Esophagus squamous epithelium (tissue), 5 donors: ENCODE results near the gene PPFIA4. TPM values are rescaled to one million over a fixed set of nuclear protein-coding genes. Genes with fewer than 3 reads are reported as not detected.

Experiments
- DNase-seq: peaks from one replicate; lab custom pipeline; 2025; lab: John Stamatoyannopoulos, UW
- H3K27ac ChIP-seq, 4 donors: fragments of 200-600 bp; sonication (generic); one replicate each; pipeline ENCODE4 v1.5.1; 2016 to 2019; ENCODE audit warnings: mild to moderate bottlenecking in 1 of 4
- H3K27me3 ChIP-seq, 4 donors: fragments of 200-600 bp; sonication (generic); 1 replicate in 3 of 4; 2 replicates in 1 of 4; pipeline versions ENCODE4 v1.5.1 to v1.6.0; 2017 to 2021; ENCODE audit warnings: antibody characterized with exemption in 1 of 4
- H3K36me3 ChIP-seq, 3 donors: fragments of 200-600 bp; sonication (generic); one replicate each; pipeline ENCODE4 v1.5.1; 2016 to 2019
- H3K4me1 ChIP-seq, 3 donors: fragments of 200-600 bp; sonication (generic); one replicate each; pipeline ENCODE4 v1.5.1; 2017 to 2019
- H3K4me3 ChIP-seq, 4 donors: fragments of 200-600 bp; sonication (generic); 1 replicate in 3 of 4; 2 replicates in 1 of 4; pipeline ENCODE4 v1.5.1; 2016 to 2019; ENCODE audit warnings: mild to moderate bottlenecking in 2 of 4, moderate library complexity in 1 of 4
- H3K9me3 ChIP-seq, 3 donors: fragments of 200-600 bp; sonication (generic); one replicate each; pipeline ENCODE4 v1.5.1; 2016 to 2019
- CTCF ChIP-seq, 6 experiments: fragments of 450-650 bp in 4 of 6; fragments of 200-600 bp in 2 of 6; sonication (generic) in 2 of 6; IDR thresholded peaks; one replicate each; pipeline ENCODE4 v1.5.1; 2016 to 2019; ENCODE audit warnings: antibody characterized with exemption in 6 of 6, mild to moderate bottlenecking in 4 of 6, moderate library complexity in 4 of 6
- POLR2A ChIP-seq, 4 donors: fragments of 450-650 bp; IDR thresholded peaks; one replicate each; pipeline ENCODE4 v1.6.1; 2017; ENCODE audit warnings: antibody characterized with exemption in 4 of 4, mild to moderate bottlenecking in 4 of 4, moderate library complexity in 3 of 4
- WGBS, 2 donors: methylation state at CpG; one replicate each; pipeline ENCODE4 v1.1.5; 2018; 5-methylcytosine and 5-hydroxymethylcytosine counted together
- intact Hi-C: fragments of 100-400 bp; cut with DNase I; formaldehyde crosslinking; loops from one replicate; pipeline ENCODE4 v1.15.0; 2022
- total RNA-seq, 4 donors: library from RNA; depleted of rRNA; stranded (reverse); fragments of >200 nt; gene quantifications; one replicate each; pipeline ENCODE4 v1.1.0, GENCODE V29; 2016
- donor health status: DM: yes; HTN: yes; CAD: no.

Gene PPFIA4
- total RNA-seq, 4 donors from 2014 or later = 0.35 to 1.7 (median 0.93) TPM

GRCh38 chr1:203089651-203090045, 63.4 kb downstream of the PPFIA4 start:
- Histone ChIP-seq H3K27me3 (peaks cover 0 to 31% (median 0%) of the 10 kb centered on the region in 4 donors), H3K36me3 (no peaks in the 10 kb centered on the region), H3K4me3 (no peak overlapping the region), H3K27ac (no peak overlapping the region), H3K9me3 (peaks cover 0 to 8% (median 5%) of the 10 kb centered on the region in 3 donors), H3K4me1 (no peaks in the 10 kb centered on the region)
- DNase-seq = no peak
- TF ChIP-seq POLR2A (IDR thresholded peaks at IDR 0.05) (no peak), CTCF (IDR thresholded peaks at IDR 0.05) (no peak)
- 34 to 58% methylated on average over 5 to 6 of the region's 7 CpGs for WGBS, 2 donors
- intact Hi-C loops = no loop called here

DNA sequence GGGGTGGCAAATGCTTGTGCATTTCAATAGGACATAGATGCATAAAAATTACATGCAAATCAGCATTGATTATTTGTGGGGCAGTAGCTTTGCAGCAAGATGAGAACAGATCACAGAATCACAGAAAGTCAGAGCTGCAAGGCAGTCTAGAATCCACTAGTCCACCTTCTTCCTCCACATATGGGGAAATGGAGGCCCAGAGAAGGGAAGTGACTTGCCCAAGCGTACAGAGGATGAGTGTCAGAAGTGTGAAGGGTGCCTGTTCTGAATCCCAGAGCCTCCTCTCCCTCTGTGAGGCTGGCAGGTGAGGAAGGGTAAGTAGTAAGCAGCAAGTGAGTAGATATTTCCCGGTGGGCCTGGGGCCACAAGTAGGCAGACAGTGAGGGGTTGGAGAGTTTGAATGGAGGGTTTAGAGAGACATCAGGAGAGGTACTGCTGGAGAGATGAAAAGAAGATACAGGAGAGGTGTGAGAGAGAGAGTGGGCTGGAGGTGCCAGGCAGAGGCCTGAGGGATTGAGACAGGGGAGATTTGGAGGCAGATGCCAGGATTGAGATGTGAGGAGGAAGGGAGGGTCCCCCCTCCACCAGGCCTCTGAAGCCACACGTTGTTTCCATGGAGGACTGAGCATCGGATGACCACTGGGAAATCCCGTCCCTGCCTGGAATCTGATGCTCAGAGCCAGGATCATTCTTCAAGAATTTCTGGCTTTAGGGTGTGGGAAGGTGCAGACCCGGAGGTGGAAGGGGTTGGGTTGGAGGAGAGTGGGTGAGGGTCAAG, 64.3 kb downstream of the PPFIA4 start:
- Histone ChIP-seq H3K27me3 (peaks cover 0 to 31% (median 0%) of the 10 kb centered on the region in 4 donors), H3K4me1 (no peaks in the 10 kb centered on the region), H3K4me3 (no peak overlapping the region), H3K36me3 (no peaks in the 10 kb centered on the region), H3K9me3 (peaks cover 0 to 17% (median 14%) of the 10 kb centered on the region in 3 donors), H3K27ac (no peak overlapping the region)
- intact Hi-C loops = no loop called here
- TF ChIP-seq CTCF (IDR thresholded peaks at IDR 0.05) (no peak), POLR2A (IDR thresholded peaks at IDR 0.05) (no peak)
- WGBS, 2 donors = 75 to 76% methylated on average over 5 to 6 of the region's 6 CpGs
- no peak for DNase-seq

- Histone ChIP-seq H3K27ac (no peak overlapping the region), H3K4me1 (no peaks in the 10 kb centered on the region), H3K9me3 (peaks cover 0 to 19% (median 14%) of the 10 kb centered on the region in 3 donors), H3K27me3 (peaks cover 0 to 31% (median 0%) of the 10 kb centered on the region in 4 donors), H3K36me3 (no peaks in the 10 kb centered on the region), H3K4me3 (no peak overlapping the region)
- TF ChIP-seq POLR2A (IDR thresholded peaks at IDR 0.05) = no peak
- TF ChIP-seq CTCF (IDR thresholded peaks at IDR 0.05) = no peak
- intact Hi-C loops = no loop called here
- DNase-seq = no peak
- WGBS, 2 donors = 74 to 85% methylated on average over 4 of the region's 4 CpGs
Measured at GRCh38 chr1:203091199-203091477, 64.8 kb downstream of the PPFIA4 start.

GRCh38 chr1:203091761-203092330, 65.6 kb downstream of the PPFIA4 start:
- no peak overlapping the region for H3K4me3 ChIP-seq
- peaks cover 0 to 31% (median 0%) of the 10 kb centered on the region in 4 donors for H3K27me3 ChIP-seq
- no peaks in the 10 kb centered on the region for H3K36me3 ChIP-seq
- no peak for DNase-seq
- 57 to 70% methylated on average over 6 of the region's 6 CpGs for WGBS, 2 donors
- H3K27ac ChIP-seq = no peak overlapping the region
- H3K9me3 ChIP-seq = peaks cover 0 to 19% (median 14%) of the 10 kb centered on the region in 3 donors
- TF ChIP-seq POLR2A (IDR thresholded peaks at IDR 0.05) (no peak), CTCF (IDR thresholded peaks at IDR 0.05) (no peak)
- H3K4me1 ChIP-seq = no peaks in the 10 kb centered on the region
- intact Hi-C loops = no loop called here

GRCh38 chr1:203093754-203094410, 67.6 kb downstream of the PPFIA4 start:
- TF ChIP-seq POLR2A (IDR thresholded peaks at IDR 0.05) = no peak
- TF ChIP-seq CTCF (IDR thresholded peaks at IDR 0.05) = no peak
- DNase-seq = no peak
- Histone ChIP-seq H3K4me1 (no peaks in the 10 kb centered on the region), H3K27ac (no peak overlapping the region), H3K36me3 (no peaks in the 10 kb centered on the region), H3K4me3 (no peak overlapping the region), H3K9me3 (peaks cover 0 to 19% (median 14%) of the 10 kb centered on the region in 3 donors), H3K27me3 (peaks cover 0 to 25% (median 0%) of the 10 kb centered on the region in 4 donors)
- 30 to 35% methylated on average over 1 of the region's 1 CpG for WGBS, 2 donors
- intact Hi-C loops = no loop called here
